ENCODE measurements around the gene SPATA12.

DNA sequence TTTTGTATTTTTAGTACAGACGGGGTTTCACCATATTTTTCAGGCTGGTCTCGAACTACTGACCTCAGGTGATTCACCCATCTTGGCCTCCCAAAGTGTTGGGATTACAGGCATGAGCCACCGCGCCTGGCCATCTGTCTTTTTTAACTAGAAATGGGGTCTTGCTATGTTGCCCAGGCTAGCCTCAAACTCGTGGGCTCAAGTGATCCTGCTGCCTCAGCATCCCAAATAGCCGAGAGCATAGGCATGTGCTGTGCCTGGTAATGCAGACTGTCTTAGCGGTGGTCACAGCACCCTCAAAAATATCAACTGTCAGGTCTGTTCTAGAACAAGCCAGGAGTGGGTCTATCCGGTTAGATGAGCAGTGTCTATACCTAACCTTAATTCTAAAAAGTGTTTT is 48.2 kb downstream of the SPATA12 start:
- TF ChIP-seq, protein P1, sequence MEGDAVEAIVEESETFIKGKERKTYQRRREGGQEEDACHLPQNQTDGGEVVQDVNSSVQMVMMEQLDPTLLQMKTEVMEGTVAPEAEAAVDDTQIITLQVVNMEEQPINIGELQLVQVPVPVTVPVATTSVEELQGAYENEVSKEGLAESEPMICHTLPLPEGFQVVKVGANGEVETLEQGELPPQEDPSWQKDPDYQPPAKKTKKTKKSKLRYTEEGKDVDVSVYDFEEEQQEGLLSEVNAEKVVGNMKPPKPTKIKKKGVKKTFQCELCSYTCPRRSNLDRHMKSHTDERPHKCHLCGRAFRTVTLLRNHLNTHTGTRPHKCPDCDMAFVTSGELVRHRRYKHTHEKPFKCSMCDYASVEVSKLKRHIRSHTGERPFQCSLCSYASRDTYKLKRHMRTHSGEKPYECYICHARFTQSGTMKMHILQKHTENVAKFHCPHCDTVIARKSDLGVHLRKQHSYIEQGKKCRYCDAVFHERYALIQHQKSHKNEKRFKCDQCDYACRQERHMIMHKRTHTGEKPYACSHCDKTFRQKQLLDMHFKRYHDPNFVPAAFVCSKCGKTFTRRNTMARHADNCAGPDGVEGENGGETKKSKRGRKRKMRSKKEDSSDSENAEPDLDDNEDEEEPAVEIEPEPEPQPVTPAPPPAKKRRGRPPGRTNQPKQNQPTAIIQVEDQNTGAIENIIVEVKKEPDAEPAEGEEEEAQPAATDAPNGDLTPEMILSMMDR (IDR thresholded peaks at IDR 0.05): no peak
- no peak for TF ChIP-seq POLR2AphosphoS5 (IDR thresholded peaks at IDR 0.05; ENCODE audit: low read depth, low read length)
- TF ChIP-seq SIN3A (IDR thresholded peaks at IDR 0.05; ENCODE audit: borderline replicate concordance, insufficient read depth, low read depth, low read length): no peak

Data from Panc1 (cell line).